Femur (tissue), 1 donor: ENCODE results near the gene C14orf119.

Source experiments
- DNase-seq: peaks from one replicate; pipeline ENCODE4 v3.0.0-alpha.2; 2017

C14orf119 gene

GRCh38 chr14:23062002-23062401, 33.3 kb upstream of the C14orf119 start:
- no peak for DNase-seq

DNA sequence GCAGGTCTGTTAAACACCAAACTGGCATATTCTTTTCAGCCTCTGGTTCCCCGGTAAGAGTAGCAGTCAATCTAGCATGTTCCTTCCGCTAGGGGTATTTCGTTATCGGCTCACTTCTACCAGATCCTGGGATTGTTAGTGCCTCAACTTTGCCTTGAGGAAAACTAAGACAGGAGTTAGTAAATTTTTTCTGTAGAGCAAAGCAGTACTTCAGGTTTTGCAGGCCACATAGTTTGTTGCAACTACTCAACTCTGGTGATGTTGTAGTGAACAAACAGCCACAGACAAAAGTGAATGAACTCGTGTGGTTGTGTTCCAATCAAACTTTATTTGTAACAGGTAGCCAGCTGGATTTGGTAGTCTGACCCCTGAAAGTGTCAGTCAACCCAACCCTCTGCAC, 31.7 kb upstream of the C14orf119 start:
- DNase-seq, result no peak

- no peak for DNase-seq
Measured at GRCh38 chr14:23066368-23066767, 28.9 kb upstream of the C14orf119 start.

GRCh38 chr14:23066855-23067744, 28.2 kb upstream of the C14orf119 start:
- no peak for DNase-seq

GRCh38 chr14:23067847-23068788, 27.2 kb upstream of the C14orf119 start:
- no peak for DNase-seq

DNA sequence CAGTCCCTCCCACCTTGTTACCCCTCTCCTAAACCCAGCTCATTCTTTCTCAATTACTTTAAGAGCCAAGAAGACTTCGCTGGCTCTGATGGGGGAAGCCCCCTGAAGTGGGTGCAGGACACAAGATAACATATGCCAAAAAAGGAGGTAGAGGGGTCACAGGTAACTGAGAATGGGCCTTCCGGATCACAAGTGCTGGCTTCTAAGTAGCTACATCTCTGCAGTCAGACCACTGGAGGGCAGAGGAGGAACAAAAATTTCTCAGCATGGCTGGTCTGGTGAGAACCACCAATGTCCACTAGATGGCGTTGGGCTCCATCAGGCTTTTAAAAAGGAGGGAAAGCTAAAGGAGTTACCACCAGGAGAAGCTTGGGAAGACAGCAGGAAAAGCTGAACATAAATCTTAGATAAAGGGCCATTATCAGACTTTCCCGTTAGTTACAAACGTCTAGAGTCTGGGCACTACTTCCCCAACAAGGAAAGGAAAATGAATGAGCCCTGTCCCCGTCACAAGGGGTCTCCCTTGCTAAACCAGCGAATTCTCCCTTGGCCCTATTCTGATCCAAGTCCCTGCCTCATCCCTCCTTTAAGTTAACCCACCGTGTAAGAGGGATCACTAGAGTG, 26.4 kb upstream of the C14orf119 start:
- peak; percentile 91 for DNase-seq

- DNase-seq, result no peak
Measured at GRCh38 chr14:23069413-23069806, 25.9 kb upstream of the C14orf119 start.

- no peak for DNase-seq
Measured at GRCh38 chr14:23070262-23071129, 24.8 kb upstream of the C14orf119 start.

DNA sequence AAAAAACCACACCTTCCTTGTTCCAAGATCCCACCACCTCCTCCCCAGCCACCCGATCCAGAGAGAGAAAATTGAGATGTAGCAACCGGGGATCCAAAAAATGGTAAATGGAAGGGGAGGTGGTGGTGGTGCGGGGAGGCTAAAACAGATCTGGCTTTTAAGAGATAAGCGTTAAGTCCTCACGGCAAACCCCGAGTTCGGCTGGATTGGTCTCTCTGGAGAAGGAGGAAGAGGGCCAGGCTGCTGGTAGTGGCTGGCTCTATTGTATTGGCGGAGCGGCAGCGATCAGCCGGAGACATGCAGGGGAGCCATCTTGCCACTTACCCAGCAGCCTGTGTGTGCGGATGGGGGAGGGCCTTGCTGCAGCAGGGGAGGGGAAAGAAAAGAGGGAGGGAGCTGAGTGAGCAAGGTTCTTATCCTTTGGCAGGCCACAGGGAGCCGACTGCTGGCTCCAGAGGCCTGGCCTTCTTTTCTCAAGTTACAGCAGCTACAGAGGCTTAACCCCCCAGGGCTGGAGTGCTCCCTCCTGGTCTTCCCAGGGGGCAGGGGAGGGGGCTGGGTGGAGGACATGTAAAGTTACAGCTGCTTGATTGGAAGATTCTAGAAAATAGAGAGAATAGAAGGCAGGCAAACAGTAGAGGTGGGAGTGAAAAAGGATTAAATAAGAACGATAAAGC, 23.9 kb upstream of the C14orf119 start:
- DNase-seq, result peak; percentile 92

GRCh38 chr14:23071921-23072539, 23.3 kb upstream of the C14orf119 start:
- no peak for DNase-seq

DNA sequence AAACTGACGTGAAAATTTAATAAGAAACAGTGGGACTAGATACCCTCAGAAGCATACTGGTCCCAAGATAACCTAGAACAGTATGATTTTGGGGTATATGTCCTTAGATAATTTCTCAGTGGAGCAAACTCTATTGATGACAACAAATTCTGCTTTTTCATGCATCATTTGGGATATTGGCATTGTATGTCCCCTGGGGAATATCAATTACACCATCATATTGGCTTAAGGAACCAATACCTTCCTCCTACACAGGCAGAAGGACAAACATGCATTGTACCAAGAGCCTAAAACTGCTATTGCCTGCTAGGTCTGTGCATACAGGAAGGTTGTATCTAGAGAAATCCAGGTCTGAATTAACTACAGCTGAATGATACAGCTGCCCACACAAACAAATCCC, 20.4 kb upstream of the C14orf119 start:
- DNase-seq, result no peak

GRCh38 chr14:23076785-23077408, 18.4 kb upstream of the C14orf119 start:
- DNase-seq, result no peak

- no peak for DNase-seq
Measured at GRCh38 chr14:23077962-23078361, 17.3 kb upstream of the C14orf119 start.

DNA sequence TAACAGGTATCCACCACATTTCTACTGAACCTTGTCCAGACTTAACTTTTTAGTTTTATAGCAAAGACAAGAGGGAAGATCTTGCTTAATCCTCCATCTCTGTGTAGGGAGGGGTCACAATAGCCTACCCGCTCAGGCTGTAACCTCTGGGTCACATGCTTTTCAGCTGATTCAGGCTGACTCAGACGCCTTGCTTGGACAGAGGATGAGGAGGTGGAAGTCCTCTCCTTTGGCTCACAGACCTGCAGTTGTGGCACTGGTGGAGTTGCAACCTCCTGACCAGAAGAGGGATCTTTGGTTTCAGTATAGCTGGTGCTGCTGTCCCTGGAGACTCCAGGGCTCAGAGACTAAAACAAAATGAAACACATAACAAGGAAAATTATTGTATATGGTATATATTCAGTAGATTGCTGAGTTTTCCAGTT, 16.6 kb upstream of the C14orf119 start:
- no peak for DNase-seq

DNA sequence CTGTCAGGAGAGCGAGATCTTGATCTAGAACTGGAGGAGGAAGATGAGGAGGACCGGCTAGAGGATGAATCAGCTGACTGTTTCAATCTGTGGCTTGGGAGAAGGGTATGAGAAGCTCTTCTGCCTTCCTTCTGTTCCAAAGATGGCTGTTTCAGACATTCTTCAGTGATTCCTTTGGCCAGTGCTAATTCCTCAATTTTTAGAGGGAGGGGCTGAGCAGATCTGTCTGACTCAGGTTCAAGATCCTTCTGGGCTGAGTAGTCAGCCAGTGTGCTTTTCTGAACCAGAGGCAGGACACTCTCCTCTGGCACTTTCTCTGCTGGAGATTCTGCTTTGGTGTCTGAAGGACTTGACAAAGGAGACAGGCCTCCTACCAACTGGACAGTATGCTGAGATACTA, 15.6 kb upstream of the C14orf119 start:
- no peak for DNase-seq

DNA sequence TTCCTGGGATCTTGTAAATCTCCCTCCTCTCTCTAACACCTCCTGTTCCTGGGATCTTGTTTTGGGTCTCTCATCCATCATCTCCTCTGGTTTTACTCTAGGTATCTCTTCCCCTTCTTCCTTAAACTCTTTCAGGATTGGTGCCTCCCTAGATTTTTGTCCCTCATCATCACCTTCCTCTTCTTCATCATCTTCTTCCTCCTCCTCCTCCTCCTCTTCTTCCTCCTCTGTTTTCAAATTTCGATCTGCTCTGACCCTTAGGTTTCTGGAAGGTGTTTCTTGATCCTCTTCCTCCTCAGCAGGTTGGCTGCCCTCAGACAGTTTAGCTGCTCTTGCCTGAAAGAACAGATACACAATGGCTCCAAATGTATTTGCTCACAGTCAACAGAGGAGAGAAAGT, 14.8 kb upstream of the C14orf119 start:
- no peak for DNase-seq

- DNase-seq, result no peak
Measured at GRCh38 chr14:23085458-23085857, 9.8 kb upstream of the C14orf119 start.

DNA sequence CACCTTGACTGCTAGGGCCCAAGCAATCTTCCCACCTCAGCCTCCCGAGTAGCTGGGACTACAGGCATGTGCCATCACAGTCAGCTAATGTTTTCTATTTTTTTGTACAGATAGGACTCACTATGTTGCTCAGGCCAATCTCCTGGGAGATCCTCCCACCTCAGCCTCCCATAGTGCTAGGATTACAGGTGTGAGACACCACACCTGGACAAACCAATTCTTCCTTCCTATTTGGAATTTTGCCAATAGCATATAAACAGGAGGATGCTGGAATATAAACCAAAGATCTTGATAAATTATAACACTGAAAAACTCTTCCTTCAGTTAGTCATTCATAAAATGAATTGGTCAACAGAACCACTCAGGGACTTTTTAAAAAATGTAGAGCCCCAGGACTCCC, 8.7 kb upstream of the C14orf119 start:
- no peak for DNase-seq

DNA sequence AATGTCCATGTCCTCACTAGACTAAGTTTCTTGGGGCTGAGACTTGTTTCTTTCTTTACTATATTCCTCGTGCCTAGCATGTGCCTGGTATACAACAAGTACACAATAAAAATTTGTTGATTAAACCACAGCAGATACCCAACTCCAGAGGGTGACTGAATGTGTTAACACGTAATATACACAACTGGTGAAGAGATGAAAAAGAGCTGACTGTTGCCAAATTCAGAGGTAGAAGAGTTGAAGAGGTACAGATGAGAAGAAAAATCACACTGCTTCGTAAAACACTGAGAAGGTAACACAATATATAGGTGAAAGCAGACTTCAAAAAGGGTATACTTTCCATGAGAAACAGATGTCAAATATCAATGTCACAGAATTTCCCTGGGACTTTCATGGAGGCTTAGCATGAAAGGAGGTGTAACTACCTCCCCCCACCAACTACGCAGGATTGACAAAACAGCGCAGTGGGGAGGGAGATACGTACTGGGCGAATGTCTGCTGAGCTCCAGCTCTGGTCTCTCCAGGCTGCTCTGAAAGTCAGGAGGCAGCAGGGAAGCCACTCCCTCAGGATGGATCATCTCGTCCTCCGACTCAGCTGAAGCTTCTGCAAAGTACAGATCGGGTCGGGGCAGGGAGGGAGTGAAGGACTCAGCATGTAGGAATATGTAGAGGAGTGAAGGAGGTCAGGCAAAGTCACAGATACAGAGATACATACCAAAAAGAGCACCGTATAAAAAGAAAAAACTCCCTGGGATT, 5.6 kb upstream of the C14orf119 start:
- no peak for DNase-seq

DNA sequence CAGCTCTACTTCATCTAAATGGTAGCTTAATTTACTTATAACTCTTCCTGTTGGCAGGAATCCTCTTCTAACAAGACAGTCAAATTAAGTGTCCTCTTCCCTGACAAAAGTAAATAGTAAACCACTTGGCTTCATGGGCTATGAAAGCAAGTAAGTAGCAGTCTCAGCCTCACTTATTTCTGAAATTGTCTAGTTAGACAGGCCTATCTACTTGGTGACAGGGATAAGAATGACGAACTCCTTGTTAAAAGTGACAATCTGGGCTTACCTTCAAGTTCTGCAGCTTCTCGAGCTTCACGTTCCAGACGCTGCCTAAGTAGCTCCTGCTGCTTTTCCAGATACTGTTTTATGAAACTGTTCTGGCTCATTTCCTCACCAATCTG, 5.1 kb upstream of the C14orf119 start:
- no peak for DNase-seq
